VCaP (cell line): Measurements from ENCODE around the gene GTF2IRD2.
"Not testable (repeated sequence)": the region's sequence is repeated elsewhere in the genome, so short reads cannot be mapped to it uniquely, and the experiment has no call there.

Experiments used
- H3K27ac ChIP-seq: fragments of 450-650 bp; 2 replicates; pipeline ENCODE4 v1.5.1; 2017

The GTF2IRD2 gene

DNA sequence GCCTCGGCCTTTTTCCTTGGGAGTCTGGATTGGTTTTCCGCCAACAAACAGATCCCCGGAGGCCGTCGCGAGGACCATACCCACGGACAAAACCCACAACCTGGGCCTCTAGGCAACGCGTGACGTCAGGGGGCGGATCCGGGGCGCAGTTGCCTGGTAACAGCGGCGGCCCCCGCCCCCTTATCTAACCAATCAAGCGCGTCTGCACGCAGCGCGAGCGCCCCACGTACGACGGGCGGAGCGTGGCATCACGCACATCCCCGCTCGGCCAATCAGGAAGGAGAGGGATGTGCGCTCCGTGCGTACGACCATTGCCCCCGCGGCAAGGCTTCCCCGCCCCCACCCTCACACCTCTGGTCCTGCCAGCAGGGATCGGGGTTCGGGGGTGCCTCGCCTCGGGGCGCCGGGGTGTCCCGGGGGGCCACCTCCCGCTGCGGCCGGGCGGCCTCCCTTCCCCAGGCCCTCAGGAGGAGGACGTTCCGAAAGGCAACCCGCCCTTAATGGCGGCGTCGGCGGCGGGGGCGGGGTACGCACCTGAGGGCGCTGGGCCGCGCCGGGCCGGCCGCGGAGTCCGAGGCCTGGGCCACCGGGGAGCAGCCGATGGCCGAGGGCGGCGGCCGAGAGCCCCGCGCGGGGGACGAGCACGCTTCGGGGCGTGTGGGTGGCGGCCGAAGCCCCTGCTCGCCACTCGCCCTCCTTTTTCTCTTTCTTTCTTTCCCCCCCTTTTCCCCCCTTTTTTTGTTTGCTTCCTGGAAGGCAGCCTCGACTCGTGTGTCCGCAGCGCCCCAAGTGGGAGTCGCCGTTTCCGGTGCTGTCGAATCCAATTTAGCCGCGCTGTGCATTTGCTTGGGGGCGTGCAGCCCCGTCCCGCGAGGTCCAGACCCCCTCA, at the start of gene GTF2IRD2:
Gene GTF2IRD2, minus strand, starts transcription at position 773 of the 889 bp plus-strand sequence. CDS start 15,227 bp downstream, outside the sequence.
- peak within 1 kb of the TSS; percentile 41; the same call in 1 of the 2 replicates for H3K27ac ChIP-seq

DNA sequence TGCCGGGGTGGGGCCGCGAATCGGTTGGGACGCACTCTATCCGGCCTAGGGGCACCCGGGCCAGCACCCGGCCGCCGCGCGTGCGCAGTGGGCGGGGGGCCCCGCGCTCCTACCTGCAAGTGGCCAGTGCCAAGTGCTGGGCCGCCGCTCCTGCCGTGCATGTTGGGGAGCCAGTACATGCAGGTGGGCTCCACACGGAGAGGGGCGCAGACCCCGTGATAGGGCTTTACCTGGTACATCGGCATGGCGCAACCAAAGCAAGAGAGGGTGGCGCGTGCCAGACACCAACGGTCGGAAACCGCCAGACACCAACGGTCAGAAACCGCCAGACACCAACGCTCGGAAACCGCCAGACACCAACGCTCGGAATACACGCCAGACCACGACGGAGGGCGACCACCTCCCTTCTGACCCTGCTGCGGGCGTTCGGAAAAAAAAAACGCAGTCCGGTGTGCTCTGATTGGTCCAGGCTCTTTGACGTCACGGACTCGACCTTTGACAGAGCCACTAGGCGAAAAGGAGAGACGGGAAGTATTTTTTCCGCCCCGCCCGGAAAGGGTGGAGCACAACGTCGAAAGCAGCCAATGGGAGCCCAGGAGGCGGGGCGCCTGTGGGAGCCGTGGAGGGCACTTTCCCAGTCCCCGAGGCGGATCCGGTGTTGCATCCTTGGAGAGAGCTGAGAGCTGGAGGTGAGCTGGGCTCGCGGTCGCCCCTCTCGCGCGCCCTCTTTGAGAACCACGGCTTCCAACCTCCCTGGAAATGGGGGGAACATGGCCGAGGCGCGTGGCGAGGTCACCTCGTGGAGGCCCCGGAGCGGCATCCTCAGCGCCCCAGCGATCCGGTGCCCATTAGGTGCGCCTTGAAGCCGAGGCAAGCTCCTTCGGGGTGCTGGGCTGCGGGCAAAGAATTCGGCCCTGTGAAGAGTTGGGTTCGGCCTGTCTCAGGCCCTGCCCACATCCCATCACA, 39.0 kb upstream of the GTF2IRD2 start:
- peak overlapping the region; percentile 73 for H3K27ac ChIP-seq

DNA sequence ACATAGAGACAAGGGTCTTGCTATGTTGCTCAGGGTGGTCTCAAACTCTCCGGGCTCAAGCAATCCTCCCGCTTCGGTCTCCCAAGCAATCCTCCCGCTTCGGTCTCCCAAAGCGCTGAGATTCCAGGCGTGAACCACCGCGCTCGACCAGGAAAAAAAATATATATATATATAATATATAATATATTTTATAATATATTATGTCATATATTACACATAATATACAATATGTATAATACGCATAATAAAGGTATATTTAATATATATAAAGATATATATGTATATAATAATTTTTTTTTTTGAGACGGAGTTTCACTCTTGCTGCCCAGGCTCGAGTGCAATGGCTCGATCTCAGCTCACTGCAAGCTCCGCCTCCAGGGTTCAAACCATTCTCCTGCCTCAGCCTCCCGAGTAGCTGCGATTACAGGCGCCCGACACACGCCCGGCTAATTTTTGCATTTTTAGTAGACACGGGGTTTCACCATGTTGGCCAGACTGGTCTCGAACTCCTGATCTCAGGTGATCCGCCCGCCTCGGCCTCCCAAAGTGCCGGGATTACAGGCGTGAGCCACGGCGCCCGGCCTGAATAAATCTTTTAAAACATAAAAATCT, 38.2 kb upstream of the GTF2IRD2 start:
- not testable (repeated sequence) for H3K27ac ChIP-seq

DNA sequence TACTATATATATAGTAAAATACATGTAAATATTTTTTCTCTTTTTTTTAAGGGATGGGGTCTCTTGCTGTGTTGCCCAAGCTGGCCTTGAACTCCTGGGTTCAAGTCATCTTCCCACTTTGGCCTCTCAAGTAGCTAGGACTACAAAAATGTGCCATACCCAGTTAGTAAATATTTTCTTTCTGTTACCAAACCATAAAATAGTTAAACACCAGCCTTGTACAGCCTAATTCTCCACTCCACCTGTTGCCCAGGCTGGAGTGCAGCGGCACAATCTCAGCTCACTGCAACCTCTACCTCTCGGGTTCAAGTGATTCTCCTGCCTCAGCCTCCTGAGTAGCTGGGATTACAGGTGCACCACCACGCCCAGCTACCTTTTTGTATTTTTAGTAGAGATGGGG, 33.9 kb upstream of the GTF2IRD2 start:
- not testable (repeated sequence) for H3K27ac ChIP-seq

DNA sequence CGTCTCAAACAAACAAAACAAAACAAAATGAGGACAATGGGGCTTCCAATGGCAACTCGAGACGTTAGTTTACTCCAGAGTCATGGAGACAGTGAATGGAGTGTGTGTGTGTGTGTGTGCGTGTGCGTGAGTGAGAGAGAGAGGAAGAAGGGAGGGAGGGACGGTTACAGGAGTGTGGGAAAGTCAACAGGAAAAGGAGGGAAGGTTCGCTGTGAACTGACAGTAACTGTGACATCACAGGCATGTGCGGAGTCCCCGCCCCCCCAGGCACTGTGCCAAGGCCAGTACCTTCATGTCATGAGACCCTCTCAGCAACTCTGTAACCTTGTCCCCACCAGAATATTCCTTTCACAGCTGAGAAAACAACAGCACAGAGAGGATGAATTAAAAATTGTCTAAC, 30.7 kb upstream of the GTF2IRD2 start:
- not testable (repeated sequence) for H3K27ac ChIP-seq

DNA sequence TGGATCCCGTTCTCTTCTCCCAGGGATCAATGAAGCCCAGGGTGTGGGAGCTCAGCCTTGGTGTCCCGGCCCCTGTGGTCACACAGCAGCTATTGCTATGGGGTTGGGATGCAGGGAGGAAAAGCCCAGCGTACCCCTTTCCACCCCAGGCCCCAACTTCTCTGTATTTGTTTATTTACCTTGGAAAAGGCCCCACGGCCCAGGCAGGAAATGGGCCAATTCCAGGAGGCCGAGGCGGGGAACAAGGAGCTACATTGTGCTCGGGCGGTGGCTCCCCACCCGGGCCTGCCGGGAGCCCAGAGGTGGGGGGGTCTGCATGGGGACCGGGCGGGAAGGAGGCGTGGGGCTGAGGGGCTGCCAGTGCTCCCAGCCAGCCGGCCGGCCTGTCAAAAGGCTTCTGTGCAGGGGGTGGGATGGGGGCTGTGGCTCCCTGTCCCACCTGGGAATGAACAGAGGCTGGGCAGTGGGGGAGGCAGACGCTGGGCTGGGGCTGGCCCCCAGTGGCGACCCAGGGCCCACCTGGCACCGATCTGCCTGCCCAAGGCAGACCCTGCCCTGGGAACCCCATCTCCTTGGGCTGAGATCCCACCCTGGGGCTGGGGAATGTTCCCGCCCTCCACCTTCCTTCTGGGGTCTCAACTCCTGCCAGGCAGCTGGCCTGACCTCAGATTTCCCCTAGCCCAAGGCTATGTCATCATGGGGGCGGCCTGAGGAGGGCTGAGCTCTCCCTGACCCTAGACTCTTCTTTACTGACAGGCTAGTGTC, 23.5 kb upstream of the GTF2IRD2 start:
- not testable (repeated sequence) for H3K27ac ChIP-seq

DNA sequence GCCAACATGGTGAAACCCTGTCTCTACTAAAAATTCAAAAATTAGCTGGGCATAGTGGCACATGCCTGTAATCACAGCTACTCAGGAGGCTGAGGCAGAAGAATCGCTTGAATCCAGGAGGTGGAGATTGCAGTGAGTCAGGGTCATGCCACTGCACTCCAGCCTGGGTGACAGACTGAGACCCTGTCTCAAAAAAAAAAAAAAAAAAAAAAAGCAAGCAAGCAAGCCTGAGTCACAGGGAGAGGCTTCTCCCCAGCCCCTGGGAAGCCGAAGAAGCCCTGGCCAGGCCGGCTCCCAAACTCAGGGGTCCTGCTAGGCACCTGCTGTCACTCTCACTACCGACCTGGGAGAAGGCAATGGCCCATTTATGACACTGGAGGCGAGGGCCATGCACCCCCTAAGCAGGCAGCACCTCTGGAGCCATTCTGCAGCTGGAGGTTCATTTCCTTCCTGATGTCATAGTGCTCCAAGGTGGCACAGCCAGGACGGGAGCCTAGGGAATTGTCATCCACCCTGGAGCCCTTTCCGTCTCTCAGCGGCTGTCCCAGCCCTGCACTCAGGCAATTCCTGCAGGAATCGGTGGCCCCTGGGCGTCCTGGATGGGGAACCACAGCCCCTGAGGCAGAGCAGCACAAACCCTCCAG, 22.8 kb upstream of the GTF2IRD2 start:
- H3K27ac ChIP-seq: not testable (repeated sequence)

DNA sequence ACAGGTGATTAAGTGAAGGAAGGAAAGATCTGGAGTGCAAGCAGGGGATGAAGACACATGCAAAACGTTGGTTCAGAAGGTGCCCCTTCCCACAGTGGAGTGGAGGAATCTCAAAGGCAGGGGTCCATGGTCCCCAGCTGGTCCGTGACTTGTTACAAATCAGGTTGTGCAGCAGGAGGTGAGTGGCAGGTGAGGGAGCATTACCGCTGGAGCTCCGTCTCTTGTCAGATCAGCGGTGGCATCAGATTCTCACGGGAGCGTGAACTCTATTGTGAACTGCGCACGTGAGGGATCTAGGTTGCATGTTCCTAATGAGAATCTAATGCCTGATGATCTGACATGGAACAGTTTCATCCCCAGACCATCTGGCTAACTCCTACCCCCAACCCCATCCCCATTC, 21.1 kb upstream of the GTF2IRD2 start:
- H3K27ac ChIP-seq: not testable (repeated sequence)

DNA sequence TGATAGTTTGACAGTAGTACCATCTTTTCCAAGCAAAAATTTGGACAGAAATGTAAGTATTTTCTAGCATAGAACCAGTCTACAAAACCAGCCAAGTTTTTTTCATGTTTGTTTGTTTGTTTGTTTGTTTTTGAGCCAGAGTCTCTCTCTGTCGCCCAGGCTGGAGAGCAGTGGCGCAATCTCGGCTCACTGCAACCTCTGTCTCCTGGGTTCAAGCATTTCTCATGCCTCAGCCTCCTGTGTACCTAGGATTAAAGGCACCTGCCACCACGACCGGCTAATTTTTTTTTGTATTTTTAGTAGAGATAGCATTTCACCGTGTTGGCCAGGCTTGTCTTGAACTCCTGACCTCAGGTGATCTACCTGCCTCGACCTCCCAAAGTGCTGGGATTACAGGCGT, 14.4 kb upstream of the GTF2IRD2 start:
- not testable (repeated sequence) for H3K27ac ChIP-seq

DNA sequence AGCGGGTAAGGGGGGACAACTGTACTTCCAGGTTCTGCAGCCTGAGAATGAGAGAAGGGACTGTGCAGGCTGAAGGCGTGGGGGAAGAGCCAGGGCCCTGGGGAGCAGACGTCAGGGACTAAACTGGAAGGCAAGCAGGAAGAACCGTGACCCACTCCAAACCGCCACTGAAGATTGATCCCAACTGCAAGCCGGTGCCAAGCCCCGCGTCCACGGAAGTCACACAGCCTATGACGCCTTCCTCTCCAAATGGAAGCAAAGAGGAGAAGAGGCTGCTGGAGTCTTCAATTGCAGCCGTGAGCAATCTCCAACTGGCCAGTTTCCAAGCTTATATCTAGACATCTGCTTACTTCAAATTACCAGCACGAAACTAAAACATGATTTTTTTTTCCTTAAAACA, 1.6 kb downstream of the GTF2IRD2 start:
- not testable (repeated sequence) for H3K27ac ChIP-seq

DNA sequence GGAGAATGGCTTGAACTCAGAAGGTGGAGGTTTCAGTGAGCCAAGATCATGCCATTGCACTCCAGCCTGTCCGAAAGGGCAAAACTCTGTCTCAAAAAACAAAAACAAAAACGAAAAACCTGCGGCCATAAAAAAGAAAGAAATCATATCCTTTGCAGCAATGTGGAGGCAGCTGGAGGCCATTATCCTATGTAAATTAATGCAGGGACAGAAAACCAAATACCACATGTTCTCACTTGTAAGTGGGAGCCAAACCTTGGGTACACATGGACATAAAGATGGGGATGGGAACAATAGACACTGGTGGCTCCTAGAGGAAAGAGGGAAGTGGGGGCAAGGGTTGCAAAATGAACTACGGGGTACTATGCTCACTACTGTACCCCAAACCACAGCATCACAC, 21.0 kb downstream of the GTF2IRD2 start:
- not testable (repeated sequence) for H3K27ac ChIP-seq

DNA sequence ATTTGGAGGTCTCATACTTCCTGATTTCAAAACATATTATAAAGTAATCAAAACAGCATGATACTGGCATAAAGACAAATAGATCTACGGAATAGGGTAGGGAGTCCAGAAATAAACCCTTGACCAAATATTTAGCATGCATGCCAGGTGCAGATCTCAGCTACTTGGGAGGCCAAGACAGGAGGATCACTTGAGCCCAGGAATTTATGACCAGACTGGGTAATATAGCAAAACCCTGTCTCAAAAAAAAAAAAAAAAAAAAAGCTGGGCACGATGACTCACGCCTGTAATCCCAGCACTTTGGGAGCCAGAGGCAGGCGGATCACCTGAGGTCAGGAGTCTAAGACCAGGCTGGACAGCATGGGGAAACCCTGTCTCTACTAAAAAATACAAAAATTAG, 21.4 kb downstream of the GTF2IRD2 start:
- not testable (repeated sequence) for H3K27ac ChIP-seq

DNA sequence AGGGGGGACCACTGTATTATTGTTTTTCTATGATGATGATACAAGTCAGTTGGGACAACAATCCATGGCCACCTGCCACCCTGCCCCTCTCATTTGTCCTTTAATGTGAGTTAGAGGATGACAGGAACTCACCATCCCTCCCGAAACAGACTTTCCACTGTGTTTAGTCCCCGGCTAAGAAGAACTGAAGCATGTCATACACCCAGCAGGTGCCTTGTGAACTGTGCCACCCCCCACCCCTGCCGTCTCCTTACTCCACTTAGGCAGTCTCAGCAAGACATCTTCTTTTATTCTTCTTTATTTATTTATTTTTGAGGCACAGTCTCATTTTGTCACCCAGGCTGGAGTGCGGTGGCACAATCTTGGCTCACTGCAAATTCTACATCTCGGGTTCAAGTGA, 30.1 kb downstream of the GTF2IRD2 start:
- H3K27ac ChIP-seq: not testable (repeated sequence)

DNA sequence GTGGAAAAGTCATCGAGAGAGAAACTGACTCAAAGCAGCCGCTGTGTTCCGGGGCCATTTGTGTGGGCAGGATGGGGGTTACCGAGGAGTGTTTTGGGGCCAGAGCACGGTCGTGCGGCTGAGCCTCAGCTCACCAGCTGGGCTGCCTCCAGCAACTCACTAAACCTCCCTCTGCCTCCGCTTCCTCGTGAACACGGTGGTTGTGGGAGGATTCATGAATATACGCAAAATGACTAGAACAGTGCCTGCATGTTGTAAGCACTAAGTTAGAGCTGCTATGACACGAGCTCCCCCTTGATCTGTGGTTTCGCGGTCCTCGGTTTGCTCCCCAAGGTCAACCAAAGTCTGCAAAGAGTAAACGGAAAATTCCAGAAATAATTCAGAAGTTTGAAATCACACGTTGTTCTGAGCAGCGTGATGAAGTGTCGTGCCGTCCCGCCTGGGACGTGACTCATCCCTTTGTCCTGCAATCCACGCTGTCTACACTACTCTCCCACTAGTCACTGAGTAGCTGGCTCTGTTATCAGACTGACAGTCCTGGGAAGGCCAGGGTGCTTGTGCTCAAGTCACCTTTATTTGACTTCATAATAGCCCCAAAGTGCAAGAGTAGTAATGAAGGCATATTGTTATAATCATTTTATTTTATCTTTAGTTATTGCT, 31.1 kb downstream of the GTF2IRD2 start:
- not testable (repeated sequence) for H3K27ac ChIP-seq

DNA sequence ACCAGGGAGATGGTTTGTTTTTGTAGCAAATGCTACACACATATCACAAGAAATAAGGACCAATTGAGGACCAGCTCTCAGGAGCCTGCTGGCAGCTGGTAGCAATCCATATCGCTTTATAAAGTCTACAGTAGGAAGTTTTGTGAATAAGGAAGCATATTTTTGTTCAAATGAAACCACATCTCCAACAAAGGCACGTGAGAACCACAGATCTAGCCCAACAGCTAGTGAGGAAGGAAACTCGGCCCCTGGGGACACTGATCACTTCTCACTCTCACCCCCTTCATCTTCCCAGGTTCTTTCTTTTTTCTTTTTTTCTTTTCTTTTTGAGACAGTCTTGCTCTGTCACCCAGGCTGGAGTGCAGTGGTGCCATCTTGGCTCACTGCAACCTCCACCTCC, 35.5 kb downstream of the GTF2IRD2 start:
- H3K27ac ChIP-seq: not testable (repeated sequence)

DNA sequence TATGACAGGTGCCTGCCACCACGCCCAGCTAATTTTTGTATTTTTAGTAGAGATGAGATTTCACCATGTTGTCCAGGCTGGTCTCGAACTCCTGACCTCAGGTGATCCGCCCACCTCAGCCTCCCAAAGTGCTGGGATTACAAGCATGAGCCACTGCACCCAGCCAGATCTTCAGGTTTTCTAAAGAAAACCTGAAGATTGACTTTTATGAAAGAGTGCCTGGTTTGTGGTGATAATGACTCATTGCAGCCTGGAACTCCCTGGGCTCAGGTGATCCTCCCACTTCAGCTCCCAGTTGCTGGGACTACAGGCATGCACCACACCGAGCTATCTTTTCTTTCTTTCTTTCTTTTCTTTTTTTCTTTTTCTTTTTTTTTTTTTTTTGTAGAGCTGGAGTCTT, 52.8 kb downstream of the GTF2IRD2 start:
- not testable (repeated sequence) for H3K27ac ChIP-seq

DNA sequence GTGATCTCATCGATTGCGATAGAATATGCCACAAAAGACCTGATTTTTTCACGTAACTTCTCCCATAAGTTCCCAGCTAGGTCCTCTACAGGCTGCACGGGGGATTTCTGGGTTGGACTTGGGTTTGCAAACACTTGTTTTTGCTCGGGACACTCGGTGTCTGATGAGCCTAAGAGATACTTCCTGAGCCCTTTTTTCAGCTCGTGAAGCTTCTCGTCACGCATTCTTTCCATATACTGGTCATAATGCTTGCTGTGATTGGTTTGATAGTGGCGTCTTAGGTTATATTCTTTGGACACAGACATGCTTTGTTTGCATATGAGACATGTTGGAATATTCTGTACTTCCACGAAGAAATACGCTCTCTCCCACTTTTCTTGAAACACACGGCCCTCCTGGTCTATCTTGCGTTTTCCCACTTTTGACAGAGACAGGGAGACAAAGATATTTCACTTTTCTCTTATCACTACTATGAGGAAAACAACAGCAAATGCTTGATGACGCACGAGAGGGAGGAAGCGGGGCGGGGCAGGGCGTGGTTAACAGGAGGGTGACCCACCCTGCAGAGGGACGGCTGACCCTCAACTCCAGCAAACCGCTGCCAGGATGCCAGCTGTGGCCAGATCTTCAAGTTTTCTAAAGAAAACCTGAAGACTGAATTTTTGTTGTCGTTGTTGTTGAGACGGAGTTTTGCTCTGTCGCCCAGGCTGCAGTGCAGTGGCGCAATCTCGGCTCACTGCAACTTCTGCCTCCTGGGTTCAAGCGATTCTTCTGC, 53.4 kb downstream of the GTF2IRD2 start:
- H3K27ac ChIP-seq: not testable (repeated sequence)

DNA sequence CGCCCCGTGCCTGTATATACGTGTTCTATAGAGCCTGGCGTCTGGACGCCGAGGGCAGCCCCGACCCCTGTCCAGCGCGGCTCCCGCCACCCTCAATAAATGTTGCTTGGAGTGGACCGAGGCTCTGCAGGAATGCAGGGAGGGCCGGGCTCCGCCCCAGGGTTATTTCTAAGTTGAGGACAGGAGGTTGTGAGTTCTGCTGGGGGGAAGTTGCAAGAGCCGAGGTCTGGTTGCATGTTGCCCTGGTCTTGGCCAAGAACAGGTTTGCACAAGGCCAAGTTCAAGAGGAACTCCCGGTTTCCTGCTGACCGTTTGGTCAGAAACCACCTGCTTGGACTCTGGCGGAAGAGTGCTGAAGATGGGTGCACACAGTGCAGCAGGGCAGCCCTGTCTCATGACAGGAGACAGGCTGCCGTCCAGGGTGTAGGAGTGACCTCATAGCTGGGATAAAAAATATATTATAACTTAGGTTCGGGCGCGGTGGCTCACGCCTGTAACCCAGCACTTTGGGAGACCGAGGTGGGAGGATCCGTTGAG, 62.1 kb downstream of the GTF2IRD2 start:
- H3K27ac ChIP-seq: not testable (repeated sequence)
